ENCODE data around the gene CACNA2D1. TPM values are rescaled to one million over a fixed set of nuclear protein-coding genes. Genes with fewer than 3 reads are reported as not detected.

CACNA2D1 gene
- total and polyA plus RNA-seq, 2 donors (not counting 1 experiment from before 2014, with no cell fraction given) = 31.7 to 64.4 TPM

- DNase-seq (ENCODE audit: low read depth in 2 of 2) = no peak
- H2AFZ ChIP-seq (ENCODE audit: low read length) = no peak overlapping the region
- no peaks in the 10 kb centered on the region for H3K36me3 ChIP-seq (ENCODE audit: control insufficient read depth, insufficient read depth, low read length)
- no peak overlapping the region for H3K9ac ChIP-seq (ENCODE audit: insufficient read depth, low read length)
- H3K79me2 ChIP-seq (ENCODE audit: control insufficient read depth, insufficient read depth, low read length) = no peaks in the 10 kb centered on the region
- H3K4me1 ChIP-seq (ENCODE audit: control insufficient read depth, extremely low read depth, insufficient read depth, low read length) = peaks cover 3% of the 10 kb centered on the region
- H3K4me2 ChIP-seq (ENCODE audit: extremely low read depth, insufficient read depth, low read length) = no peak overlapping the region
- H3K27ac ChIP-seq (ENCODE audit: insufficient read depth, low read length) = no peak overlapping the region
- H3K4me3 ChIP-seq (replicated peaks in 1 of 4; ENCODE audit: control extremely low read depth in 1 of 4, insufficient read depth in 1 of 4, low read depth in 3 of 4, low read length in 4 of 4) = no peak overlapping the region
- no peaks in the 10 kb centered on the region for H4K20me1 ChIP-seq (ENCODE audit: control insufficient read depth, extremely low read depth, insufficient read depth, low read length)
- H3K27me3 ChIP-seq (ENCODE audit: control insufficient read depth, insufficient read depth, low read length) = no peaks in the 10 kb centered on the region
- no peaks in the 10 kb centered on the region for H3K9me3 ChIP-seq (ENCODE audit: control insufficient read depth, insufficient read depth, low read depth, low read length)
- TF ChIP-seq CTCF (conservative IDR thresholded peaks at IDR 0.05 in 1 of 2, IDR thresholded peaks at IDR 0.05 in 1 of 2; ENCODE audit: low read depth in 1 of 2, low read length in 2 of 2) (no peak), EZH2 (IDR thresholded peaks at IDR 0.05; ENCODE audit: low read length, missing control alignments) (no peak)
These were observed 24.4 kb downstream of the CACNA2D1 start for GRCh38 chr7:82419200-82419599.

- H3K9ac ChIP-seq (ENCODE audit: insufficient read depth, low read length) = no peak overlapping the region
- DNase-seq (ENCODE audit: low read depth in 2 of 2) = no peak
- no peak overlapping the region for H3K4me3 ChIP-seq (replicated peaks in 1 of 4; ENCODE audit: control extremely low read depth in 1 of 4, insufficient read depth in 1 of 4, low read depth in 3 of 4, low read length in 4 of 4)
- no peaks in the 10 kb centered on the region for H3K9me3 ChIP-seq (ENCODE audit: control insufficient read depth, insufficient read depth, low read depth, low read length)
- H3K4me1 ChIP-seq (ENCODE audit: control insufficient read depth, extremely low read depth, insufficient read depth, low read length) = no peaks in the 10 kb centered on the region
- H4K20me1 ChIP-seq (ENCODE audit: control insufficient read depth, extremely low read depth, insufficient read depth, low read length) = no peaks in the 10 kb centered on the region
- H3K27ac ChIP-seq (ENCODE audit: insufficient read depth, low read length) = no peak overlapping the region
- H3K79me2 ChIP-seq (ENCODE audit: control insufficient read depth, insufficient read depth, low read length) = no peaks in the 10 kb centered on the region
- no peak overlapping the region for H3K4me2 ChIP-seq (ENCODE audit: extremely low read depth, insufficient read depth, low read length)
- TF ChIP-seq EZH2 (IDR thresholded peaks at IDR 0.05; ENCODE audit: low read length, missing control alignments) (no peak), CTCF (conservative IDR thresholded peaks at IDR 0.05 in 1 of 2, IDR thresholded peaks at IDR 0.05 in 1 of 2; ENCODE audit: low read depth in 1 of 2, low read length in 2 of 2) (no peak)
- H3K36me3 ChIP-seq (ENCODE audit: control insufficient read depth, insufficient read depth, low read length) = no peaks in the 10 kb centered on the region
- H3K27me3 ChIP-seq (ENCODE audit: control insufficient read depth, insufficient read depth, low read length) = no peaks in the 10 kb centered on the region
- H2AFZ ChIP-seq (ENCODE audit: low read length) = no peak overlapping the region
These were observed 25.7 kb downstream of the CACNA2D1 start for GRCh38 chr7:82417898-82418297.

GRCh38 chr7:82416402-82416801, 27.2 kb downstream of the CACNA2D1 start:
- no peak for DNase-seq (ENCODE audit: low read depth in 2 of 2)
- Histone ChIP-seq H3K4me2 (ENCODE audit: extremely low read depth, insufficient read depth, low read length) (no peak overlapping the region), H4K20me1 (ENCODE audit: control insufficient read depth, extremely low read depth, insufficient read depth, low read length) (no peaks in the 10 kb centered on the region), H3K9me3 (ENCODE audit: control insufficient read depth, insufficient read depth, low read depth, low read length) (no peaks in the 10 kb centered on the region), H3K27me3 (ENCODE audit: control insufficient read depth, insufficient read depth, low read length) (no peaks in the 10 kb centered on the region), H3K27ac (ENCODE audit: insufficient read depth, low read length) (no peak overlapping the region), H3K79me2 (ENCODE audit: control insufficient read depth, insufficient read depth, low read length) (no peaks in the 10 kb centered on the region), H3K9ac (ENCODE audit: insufficient read depth, low read length) (no peak overlapping the region), H3K4me1 (ENCODE audit: control insufficient read depth, extremely low read depth, insufficient read depth, low read length) (no peaks in the 10 kb centered on the region), H3K36me3 (ENCODE audit: control insufficient read depth, insufficient read depth, low read length) (no peaks in the 10 kb centered on the region), H3K4me3 (replicated peaks in 1 of 4; ENCODE audit: control extremely low read depth in 1 of 4, insufficient read depth in 1 of 4, low read depth in 3 of 4, low read length in 4 of 4) (no peak overlapping the region), H2AFZ (ENCODE audit: low read length) (no peak overlapping the region)
- no peak for TF ChIP-seq CTCF (conservative IDR thresholded peaks at IDR 0.05 in 1 of 2, IDR thresholded peaks at IDR 0.05 in 1 of 2; ENCODE audit: low read depth in 1 of 2, low read length in 2 of 2)
- no peak for TF ChIP-seq EZH2 (IDR thresholded peaks at IDR 0.05; ENCODE audit: low read length, missing control alignments)

Measured in fibroblast of lung (primary cell).